HG02973 (cell line): ENCODE measurements around the gene CEPT1.

Source experiments
- ATAC-seq: cut with Tn5 transposase; IDR thresholded peaks from one replicate; pipeline ENCODE4 v1.9.1; 2021; ENCODE audit warnings: moderate library complexity; ENCODE audit not compliant: unreplicated experiment

Gene CEPT1

DNA sequence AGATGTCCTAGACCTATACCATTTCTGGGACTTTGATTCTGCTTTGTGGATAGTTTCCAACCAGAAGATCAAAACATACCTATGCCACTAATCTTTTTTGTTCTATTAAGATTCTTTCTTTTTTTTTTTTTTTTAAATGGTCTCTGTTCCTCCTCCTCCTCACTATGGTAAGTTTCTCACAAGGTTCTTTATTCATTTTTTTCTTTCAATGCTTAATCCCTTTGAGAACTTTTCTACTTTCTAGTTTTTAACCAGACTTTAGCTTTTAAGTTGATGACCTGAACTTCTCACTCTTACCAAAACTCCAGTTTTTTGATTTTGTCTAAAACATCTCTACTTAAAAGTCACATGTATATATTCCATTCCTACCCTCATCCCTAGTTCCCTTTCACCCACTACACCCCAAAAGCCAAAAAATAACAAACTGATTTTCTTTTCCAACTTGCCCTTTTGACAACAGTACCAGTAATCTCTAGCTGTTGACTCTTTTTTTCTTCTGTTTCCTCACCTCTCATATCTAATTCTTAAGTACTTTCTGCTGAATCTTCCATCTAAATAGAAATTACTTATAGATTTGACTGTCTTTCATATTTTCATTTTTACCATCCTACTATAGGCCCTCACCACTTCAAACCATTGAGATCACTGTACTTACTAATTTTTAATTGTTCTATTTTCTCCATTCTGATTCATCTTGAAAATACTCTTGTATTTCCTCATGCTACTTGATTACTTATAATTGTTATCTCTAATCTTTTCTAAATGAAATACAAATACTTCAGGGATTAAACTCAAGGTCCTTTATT is 6.1 kb downstream of the CEPT1 start:
- ATAC-seq = no peak

- ATAC-seq = no peak
Measured at GRCh38 chr1:111147948-111148347, 7.9 kb downstream of the CEPT1 start.

- ATAC-seq = no peak
Measured at GRCh38 chr1:111148376-111148881, 8.4 kb downstream of the CEPT1 start.

DNA sequence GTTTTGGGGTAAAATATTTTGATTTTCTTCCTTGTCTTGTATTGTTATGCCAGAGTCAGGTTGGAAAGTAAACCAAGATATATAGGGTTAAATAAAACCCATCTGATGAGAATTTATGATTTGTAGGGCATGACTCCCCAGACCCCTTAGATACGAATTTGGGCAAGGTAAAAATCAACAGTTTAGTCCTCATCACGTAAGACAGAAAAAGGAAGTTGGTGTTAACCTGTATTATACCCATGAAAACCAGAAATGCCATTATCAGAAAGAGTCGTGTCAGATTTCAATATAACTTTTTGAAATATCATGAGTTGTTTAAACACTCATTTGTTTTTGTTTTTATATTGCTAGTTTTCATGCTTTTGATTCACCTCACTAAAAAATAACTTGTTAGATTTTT is 11.8 kb downstream of the CEPT1 start:
- ATAC-seq = no peak

GRCh38 chr1:111154021-111154999 is 14.3 kb downstream of the CEPT1 start:
- no peak for ATAC-seq

DNA sequence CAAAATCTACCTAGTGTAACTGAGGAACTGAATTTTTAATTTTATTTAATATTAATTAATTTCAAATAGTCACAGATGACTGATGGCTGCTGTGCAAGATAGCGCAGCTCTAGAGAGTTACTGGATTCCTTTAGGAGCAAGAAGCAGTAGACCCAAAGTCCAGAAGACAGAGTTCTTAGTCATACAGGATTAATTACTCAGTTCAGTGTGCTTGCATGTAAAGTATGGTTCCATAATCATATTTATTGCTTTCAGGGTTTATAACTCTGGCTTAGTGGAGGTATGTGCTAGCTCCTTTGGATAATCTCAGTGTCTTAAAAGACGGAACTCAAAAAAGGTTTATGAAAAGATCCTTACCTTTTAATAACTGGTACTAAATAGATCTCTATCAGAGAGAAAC is 17.4 kb downstream of the CEPT1 start:
- no peak for ATAC-seq

DNA sequence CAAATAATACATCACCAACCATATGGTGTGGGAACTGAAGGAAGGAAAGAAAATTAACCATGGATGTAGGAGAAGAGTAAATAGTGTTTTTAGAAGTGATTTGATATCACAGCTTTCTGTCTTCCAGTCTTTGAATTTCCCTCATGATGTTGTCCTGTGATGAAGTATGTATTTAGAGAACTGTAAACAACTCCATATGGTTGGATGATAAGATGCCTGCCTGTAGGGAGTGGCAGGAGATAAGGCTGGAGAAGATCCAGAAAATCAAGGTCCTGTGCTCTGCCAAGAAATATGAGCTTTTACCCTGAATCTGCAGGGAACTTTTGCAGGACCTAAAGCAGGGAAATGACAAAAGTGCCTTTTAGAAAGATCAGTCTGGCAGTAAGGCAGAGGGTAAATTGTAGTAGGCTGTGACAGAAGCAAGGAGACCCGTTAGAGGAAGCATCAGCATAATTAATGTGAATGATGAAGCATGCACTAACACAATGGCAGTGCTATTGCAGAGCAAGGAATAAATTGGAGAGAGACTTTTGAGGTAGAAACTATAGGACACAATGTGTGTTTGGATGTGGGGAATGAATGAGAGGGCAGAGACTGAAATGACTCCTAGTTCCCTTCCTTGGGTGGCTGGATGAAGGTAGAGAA is 21.9 kb downstream of the CEPT1 start:
- no peak for ATAC-seq

- ATAC-seq = no peak
Measured at GRCh38 chr1:111162488-111162880, 22.5 kb downstream of the CEPT1 start.

DNA sequence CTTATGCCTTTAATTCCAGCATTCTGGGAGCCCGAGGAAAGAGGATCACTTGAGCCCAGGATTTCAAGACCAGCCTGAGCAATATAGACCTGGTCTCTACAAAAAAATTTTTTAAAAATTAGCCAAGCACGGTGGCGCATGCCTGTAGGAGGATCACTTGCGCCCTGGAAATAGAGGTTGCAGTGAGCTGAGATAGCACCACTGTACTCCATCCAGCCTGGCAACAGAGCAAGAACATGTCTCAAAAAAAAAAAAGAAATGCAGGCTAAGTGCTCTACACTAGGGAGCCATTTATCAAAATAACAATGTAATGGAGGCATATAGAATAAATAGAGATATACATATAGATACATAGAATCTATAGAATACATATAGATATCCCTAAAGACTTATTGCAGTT is 23.3 kb downstream of the CEPT1 start:
- ATAC-seq = no peak

GRCh38 chr1:111164151-111164550 is 24.1 kb downstream of the CEPT1 start:
- no peak for ATAC-seq

DNA sequence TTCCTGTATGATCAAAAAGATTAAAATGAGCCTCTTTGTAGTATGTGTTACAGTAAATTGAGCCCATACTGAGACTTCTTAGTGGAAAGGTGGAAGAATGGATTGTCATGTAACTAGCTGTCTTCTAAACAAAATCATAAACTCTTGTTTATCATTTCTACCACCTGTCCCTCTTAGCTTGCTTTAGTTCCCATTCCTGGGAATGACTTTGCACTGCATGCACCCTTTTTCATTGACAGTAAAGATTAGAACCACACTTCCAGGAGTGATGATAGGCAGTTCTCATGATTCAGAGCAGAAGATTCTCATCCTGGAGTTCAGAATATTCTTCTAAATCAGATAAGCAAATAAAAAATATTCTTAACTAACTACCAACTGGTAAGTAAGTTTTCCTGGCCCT is 32.4 kb downstream of the CEPT1 start:
- ATAC-seq = no peak

DNA sequence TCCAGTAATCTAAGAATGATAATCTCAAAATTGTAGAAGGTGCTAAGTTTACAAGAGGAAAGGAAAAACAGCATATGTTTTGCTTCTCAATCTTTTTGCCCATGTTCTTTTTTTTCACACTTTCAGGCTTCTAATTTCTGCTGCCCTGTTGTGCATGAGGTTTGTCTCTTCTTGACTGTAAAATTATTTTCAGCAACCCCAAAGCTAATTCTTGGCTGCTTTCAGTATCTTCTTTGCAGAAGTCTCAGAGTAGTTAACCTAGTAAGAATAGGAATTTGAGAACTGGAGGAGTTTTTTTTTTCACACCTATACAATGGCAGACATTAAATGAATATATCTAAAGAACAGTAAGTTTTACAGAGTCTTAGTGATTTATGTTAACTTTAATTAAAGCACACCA is 34.0 kb downstream of the CEPT1 start:
- no peak for ATAC-seq

- no peak for ATAC-seq
Measured at GRCh38 chr1:111175349-111175748, 35.3 kb downstream of the CEPT1 start.

GRCh38 chr1:111176678-111177077 is 36.7 kb downstream of the CEPT1 start:
- peak; percentile 55 for ATAC-seq

GRCh38 chr1:111179968-111180533 is 40.0 kb downstream of the CEPT1 start:
- ATAC-seq = no peak

DNA sequence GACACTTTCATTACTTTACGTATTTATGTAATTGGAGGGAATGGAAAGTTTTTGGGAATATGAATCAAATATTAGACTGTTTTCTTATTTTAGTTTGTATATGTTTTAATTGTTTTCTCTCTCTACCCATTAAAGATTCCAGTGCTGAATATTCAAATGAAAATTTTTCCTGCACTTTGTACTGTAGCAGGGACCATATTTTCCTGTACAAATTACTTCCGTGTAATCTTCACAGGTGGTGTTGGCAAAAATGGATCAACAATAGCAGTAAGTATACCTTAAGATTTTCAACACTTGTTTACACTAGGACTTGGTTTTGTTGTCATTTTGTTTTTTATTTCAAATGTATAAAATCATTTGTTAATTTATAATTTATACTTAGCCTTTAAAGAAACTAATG is 42.0 kb downstream of the CEPT1 start:
- no peak for ATAC-seq

DNA sequence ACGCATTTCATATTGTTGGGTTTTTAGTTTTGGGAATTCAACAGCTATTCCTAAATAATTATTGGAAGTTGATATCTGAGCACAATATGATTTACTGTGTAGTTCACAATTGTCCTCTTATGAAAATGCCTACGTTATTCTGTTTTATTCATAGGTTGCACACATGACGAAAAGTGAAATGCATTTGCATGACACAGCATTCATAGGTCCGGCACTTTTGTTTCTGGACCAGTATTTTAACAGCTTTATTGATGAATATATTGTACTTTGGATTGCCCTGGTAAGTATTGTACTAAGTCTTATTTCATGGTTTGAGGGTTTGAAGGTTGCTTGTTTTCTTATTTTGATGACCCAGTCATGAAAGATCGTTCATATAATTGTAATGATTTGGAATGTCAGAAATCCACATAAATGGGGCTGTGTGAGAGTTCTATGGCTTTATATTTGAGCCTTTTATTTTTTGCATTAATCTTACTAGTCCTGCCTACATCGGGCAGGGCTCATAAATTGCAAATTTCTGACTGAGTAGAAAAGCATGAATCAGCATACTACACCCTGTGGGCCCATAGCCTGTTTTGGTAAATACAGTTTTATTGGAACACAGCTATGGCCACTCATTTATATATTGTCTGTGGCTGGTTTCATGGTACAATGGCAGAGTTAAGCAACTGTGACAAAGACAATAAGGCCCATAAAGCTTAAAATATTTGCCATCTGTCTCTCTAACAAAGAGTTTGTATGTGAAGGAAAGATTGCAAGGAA is 43.5 kb downstream of the CEPT1 start:
- ATAC-seq = no peak

GRCh38 chr1:111184663-111185062 is 44.6 kb downstream of the CEPT1 start:
- no peak for ATAC-seq

DNA sequence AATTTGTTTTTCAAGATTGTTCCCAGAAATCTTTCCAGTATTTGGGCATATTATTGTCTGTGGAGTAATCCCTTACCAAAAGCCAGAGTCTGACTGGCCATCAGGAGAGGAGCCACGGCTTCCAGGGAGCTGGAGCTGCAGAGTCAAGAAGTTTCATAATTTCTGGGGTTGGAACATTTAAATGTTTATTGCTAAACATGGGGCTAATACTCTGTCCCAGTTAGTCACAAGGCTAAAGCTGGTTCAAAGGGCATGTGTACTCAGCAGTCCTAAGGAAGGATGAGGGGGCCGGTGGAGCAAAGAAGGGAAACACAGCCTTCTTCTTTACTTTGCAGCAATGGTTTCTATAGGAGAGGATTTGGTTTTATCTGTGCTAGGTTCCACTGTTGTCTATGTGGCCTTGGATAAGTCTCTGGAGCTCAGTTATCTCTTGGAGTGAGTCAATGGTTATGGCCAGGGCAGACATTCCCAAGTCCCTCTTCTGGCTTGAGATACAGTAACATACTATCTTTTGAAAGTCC is 51.0 kb downstream of the CEPT1 start:
- no peak for ATAC-seq

DNA sequence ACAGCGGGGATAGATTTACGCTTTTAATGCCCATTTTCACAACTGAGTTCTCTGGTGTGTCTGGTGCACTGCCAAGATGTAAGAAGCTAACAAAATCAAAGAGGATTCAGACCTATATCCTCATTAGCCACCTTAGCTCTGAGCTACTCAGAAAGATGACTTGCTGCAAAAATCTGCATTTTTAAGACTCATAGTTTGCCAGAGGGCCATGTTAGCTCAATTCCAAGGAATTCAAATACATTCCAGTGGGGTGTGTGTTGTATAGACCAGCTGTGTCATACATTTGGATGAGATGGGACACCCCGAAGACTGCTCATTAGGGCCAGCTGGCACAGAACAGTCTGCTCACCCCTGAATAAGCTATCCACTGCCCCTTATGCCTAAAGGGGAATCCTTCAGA is 51.5 kb downstream of the CEPT1 start:
- ATAC-seq = no peak
